ENCODE measurements around the gene RNASET2. TPM values are rescaled to one million over a fixed set of nuclear protein-coding genes. Genes with fewer than 3 reads are reported as not detected.

Gene RNASET2
- total and polyA plus RNA-seq, 2 experiments from 2014 or later, result 144 to 266 TPM

DNA sequence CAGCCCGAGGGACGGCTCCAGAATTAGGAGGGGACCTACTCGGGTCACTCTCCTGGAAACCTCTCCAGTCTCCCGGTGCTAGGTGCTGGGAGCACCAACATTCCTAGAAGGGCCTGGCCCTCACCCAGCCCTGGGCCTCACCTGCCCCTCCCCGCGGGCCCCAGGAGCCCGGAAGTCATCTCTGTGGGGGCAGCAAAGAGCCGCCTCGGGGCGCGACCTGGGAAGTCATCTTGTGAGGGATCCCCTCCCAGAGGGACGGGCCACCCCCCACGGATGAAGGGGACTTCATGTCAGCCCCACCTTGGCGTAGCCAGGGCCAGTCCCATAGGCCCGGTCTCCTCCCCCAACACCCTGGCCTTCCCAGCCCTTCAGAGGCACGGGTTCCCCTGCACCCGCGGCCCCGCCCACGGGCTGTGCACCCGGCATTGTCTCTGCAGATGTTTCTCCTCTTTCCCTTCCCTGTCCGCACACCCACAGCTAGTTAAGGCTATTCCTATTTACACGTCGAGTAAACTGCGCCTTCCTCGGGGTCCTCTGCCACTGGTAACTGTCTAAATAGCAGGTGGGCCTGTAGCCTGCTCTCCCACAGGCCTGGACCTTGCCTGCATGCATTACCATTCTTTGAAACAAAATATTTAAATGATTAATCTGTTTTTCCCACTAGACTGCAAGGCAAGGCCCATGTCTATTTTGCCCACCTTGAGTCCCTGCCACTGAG lies 896 bp upstream of the RNASET2 start:
- Histone ChIP-seq H3K9me2 (replicated peaks; ENCODE audit: insufficient read depth) (no peaks in the 10 kb centered on the region), H4K20me1 (ENCODE audit: insufficient read depth, poor library complexity, severe bottlenecking) (no peaks in the 10 kb centered on the region), H3K4me1 (ENCODE audit: insufficient read depth) (no peaks in the 10 kb centered on the region), H3K27ac (peak overlapping the region; percentile 93), H3K4me3 (peak overlapping the region; percentile 60), H3K9me3 (ENCODE audit: low read depth) (no peaks in the 10 kb centered on the region), H3K36me3 (replicated peaks; ENCODE audit: insufficient read depth, low read depth) (no peaks in the 10 kb centered on the region), H2AFZ (peak overlapping the region; percentile 90), H3K27me3 (no peaks in the 10 kb centered on the region), H3K79me2 (peaks cover 20% of the 10 kb centered on the region), H3K4me2 (peak overlapping the region; percentile 98)
- TF ChIP-seq, protein P1, sequence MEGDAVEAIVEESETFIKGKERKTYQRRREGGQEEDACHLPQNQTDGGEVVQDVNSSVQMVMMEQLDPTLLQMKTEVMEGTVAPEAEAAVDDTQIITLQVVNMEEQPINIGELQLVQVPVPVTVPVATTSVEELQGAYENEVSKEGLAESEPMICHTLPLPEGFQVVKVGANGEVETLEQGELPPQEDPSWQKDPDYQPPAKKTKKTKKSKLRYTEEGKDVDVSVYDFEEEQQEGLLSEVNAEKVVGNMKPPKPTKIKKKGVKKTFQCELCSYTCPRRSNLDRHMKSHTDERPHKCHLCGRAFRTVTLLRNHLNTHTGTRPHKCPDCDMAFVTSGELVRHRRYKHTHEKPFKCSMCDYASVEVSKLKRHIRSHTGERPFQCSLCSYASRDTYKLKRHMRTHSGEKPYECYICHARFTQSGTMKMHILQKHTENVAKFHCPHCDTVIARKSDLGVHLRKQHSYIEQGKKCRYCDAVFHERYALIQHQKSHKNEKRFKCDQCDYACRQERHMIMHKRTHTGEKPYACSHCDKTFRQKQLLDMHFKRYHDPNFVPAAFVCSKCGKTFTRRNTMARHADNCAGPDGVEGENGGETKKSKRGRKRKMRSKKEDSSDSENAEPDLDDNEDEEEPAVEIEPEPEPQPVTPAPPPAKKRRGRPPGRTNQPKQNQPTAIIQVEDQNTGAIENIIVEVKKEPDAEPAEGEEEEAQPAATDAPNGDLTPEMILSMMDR (IDR thresholded peaks at IDR 0.05; ENCODE audit: poor library complexity), result peak; percentile 3
- TF ChIP-seq EZH2 (IDR thresholded peaks at IDR 0.05; ENCODE audit: borderline replicate concordance), result no peak
- TF ChIP-seq EZH2phosphoT487 (IDR thresholded peaks at IDR 0.05; ENCODE audit: low read depth, severe bottlenecking, unreplicated experiment), result no peak
- peak; percentile 70 for DNase-seq (ENCODE audit: low spot score)
- 18% methylated on average over 21 of the region's 26 CpGs for WGBS (ENCODE audit: low lambda C conversion rate, missing lambda C conversion rate)

DNA sequence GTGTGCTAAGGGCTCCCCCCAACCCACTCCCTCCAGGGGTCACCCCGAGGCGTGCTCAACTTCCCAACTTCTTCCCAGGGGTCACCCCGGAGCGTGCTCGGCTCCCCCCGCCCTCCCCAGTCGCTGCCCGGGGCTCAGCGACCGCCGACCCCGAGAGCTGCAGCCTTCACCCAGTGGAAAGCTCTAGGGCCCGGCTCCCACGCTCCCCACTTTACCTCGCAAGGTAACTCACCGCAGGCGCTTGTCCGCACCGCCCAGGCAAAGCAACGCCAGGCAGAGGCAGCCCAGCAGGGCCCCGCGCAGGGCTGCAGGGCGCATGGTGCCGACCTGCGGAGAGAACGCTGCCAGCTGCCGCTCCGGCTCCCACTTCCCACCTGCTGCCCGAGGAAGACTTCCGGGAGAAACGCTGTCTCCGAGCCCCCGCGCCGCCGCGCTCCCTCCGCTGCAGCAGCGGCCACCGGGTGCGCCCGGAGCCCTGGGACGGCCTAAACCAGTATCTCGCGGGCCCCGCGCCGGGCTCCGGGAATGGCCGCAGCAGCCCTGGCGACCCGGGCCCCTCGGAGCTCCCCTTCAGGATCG lies 396 bp downstream of the RNASET2 start:
- Histone ChIP-seq H3K4me1 (ENCODE audit: insufficient read depth) (no peaks in the 10 kb centered on the region), H3K36me3 (replicated peaks; ENCODE audit: insufficient read depth, low read depth) (no peaks in the 10 kb centered on the region), H3K9me2 (replicated peaks; ENCODE audit: insufficient read depth) (no peaks in the 10 kb centered on the region), H3K27me3 (no peaks in the 10 kb centered on the region), H3K4me2 (peak overlapping the region; percentile 98), H3K4me3 (peak overlapping the region; percentile 62), H2AFZ (peak overlapping the region; percentile 58), H3K27ac (peak overlapping the region; percentile 15), H3K9me3 (ENCODE audit: low read depth) (no peaks in the 10 kb centered on the region), H4K20me1 (ENCODE audit: insufficient read depth, poor library complexity, severe bottlenecking) (no peaks in the 10 kb centered on the region), H3K79me2 (peaks cover 20% of the 10 kb centered on the region)
- WGBS (ENCODE audit: low lambda C conversion rate, missing lambda C conversion rate), result 2% methylated on average over 46 of the region's 54 CpGs
- DNase-seq (ENCODE audit: low spot score), result peak; percentile 63
- TF ChIP-seq EZH2phosphoT487 (IDR thresholded peaks at IDR 0.05; ENCODE audit: low read depth, severe bottlenecking, unreplicated experiment) (no peak), EZH2 (IDR thresholded peaks at IDR 0.05; ENCODE audit: borderline replicate concordance) (no peak)
- TF ChIP-seq, protein P1 (IDR thresholded peaks at IDR 0.05; ENCODE audit: poor library complexity), result no peak

DNA sequence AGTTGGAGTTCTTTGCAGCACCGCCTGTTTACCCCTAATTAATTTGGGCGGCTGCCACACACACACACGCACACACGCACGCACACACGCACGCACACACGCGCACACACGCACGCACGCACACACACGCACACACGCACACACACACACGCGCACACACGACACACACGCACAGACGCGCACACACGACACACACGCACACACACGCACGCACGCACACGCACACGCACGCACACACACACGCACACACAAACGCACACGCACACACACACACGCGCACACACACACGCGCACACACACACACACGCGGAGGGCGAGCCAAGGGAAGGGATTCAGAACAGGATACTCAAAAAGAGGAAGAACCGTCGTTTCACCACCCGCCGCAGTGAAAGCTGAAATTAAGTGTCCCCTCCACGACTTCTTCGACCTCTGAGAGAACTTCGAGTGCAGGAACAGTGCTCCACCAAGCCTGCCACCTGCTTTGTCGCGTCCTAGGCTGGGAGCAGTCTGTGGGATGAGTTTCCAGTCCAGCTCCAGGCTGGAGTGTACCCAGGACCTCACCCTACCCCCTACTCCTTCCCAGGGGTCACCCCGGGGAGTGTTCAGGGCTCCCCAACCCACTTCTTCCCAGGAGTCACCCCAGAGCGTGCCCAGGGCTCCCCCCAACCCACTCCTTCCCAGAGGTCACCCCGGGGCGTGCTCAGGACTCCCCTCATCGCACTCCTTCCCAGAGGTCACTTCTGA lies 1.1 kb downstream of the RNASET2 start:
- no peaks in the 10 kb centered on the region for H3K27me3 ChIP-seq
- no peaks in the 10 kb centered on the region for H3K9me2 ChIP-seq (replicated peaks; ENCODE audit: insufficient read depth)
- no peak for DNase-seq (ENCODE audit: low spot score)
- H3K4me1 ChIP-seq (ENCODE audit: insufficient read depth), result no peaks in the 10 kb centered on the region
- H3K36me3 ChIP-seq (replicated peaks; ENCODE audit: insufficient read depth, low read depth), result no peaks in the 10 kb centered on the region
- TF ChIP-seq EZH2 (IDR thresholded peaks at IDR 0.05; ENCODE audit: borderline replicate concordance), result no peak
- H2AFZ ChIP-seq, result peak overlapping the region; percentile 58
- H3K9me3 ChIP-seq (ENCODE audit: low read depth), result no peaks in the 10 kb centered on the region
- 75% methylated on average over 26 of the region's 52 CpGs for WGBS (ENCODE audit: low lambda C conversion rate, missing lambda C conversion rate)
- peaks cover 20% of the 10 kb centered on the region for H3K79me2 ChIP-seq
- H4K20me1 ChIP-seq (ENCODE audit: insufficient read depth, poor library complexity, severe bottlenecking), result no peaks in the 10 kb centered on the region
- no peak overlapping the region for H3K27ac ChIP-seq
- H3K4me3 ChIP-seq, result peak overlapping the region; percentile 62
- H3K4me2 ChIP-seq, result peak overlapping the region; percentile 98

Measured in hepatocyte (in vitro differentiated cells).